Measurements from ENCODE around the gene RAD51AP1. TPM values are rescaled to one million over a fixed set of nuclear protein-coding genes. Genes with fewer than 3 reads are reported as not detected.

Gene RAD51AP1
- total RNA-seq, 2 experiments from 2014 or later: 30.0 to 31.7 TPM

DNA sequence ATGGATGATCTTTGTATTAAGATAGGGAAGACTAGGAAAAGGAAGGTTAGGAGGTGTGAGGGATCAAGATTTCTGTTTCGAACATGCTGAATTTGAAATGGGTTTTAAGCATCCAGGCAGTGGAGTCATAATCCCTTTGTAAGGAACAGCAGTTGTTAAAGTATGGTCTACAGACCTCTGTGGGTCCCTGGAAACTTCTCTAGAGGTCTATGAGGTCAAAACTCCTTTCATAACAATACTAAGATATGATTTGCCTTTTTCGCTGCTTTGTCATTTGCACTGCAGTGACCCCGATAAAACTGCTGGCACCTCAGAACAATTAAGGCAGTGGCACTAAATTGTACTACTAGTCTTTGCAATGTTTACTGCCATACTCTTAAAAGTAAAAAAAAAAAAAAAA is 1.5 kb downstream of the RAD51AP1 start:
- ChIA-PET CTCF (interaction anchor here (0.7 kb wide), 1 partner anchor 16 kb away, joined by 3 read pairs; no protein-coding TSS in a partner anchor), POLR2A (interaction anchor here (0.7 kb wide), 1 partner anchor 55 kb away, joined by 8 read pairs; no protein-coding TSS in a partner anchor)

DNA sequence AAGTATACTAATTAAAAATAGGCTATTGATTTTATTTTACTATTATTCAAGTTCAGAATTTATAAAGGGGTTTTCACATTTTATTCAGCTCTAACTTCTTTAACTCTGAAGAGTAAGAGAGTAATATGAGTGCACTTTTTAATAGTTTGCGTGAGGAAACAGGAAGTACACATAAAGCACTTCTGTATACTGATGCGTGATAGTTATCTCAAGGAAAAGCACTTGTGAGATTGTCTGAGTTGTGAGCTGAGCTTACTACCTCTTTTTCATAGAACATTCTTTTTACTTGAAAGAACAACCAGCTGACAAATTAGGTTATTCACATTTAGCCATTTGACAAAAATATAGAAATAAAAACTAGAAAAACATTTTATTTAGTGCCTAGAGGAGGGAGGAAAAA is 1.9 kb downstream of the RAD51AP1 start:
- ChIA-PET CTCF (interaction anchor here (0.7 kb wide), 1 partner anchor 15 kb away, joined by 3 read pairs; no protein-coding TSS in a partner anchor), POLR2A (interaction anchor here (0.7 kb wide), 1 partner anchor 54 kb away, joined by 8 read pairs; no protein-coding TSS in a partner anchor)

DNA sequence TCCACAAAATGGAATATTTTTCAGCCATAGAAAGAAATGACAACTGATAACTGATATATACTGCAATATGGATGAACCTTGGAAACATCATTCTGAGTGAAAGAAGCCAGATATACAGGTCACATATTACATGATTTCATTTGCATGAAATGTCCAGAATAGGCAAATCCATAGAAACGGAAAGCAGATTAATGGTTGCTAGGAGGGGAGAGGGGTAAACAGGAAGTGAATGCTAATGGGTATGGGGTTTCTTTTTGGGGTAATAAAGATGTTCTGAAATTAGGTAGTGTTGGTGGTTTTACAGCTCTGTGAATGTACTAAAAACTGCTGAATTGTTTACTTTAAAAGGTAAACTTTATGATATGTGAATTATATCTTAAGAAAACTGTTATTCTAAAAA is 6.5 kb downstream of the RAD51AP1 start:
- ChIA-PET CTCF (no interaction called here), POLR2A (no interaction called here)

DNA sequence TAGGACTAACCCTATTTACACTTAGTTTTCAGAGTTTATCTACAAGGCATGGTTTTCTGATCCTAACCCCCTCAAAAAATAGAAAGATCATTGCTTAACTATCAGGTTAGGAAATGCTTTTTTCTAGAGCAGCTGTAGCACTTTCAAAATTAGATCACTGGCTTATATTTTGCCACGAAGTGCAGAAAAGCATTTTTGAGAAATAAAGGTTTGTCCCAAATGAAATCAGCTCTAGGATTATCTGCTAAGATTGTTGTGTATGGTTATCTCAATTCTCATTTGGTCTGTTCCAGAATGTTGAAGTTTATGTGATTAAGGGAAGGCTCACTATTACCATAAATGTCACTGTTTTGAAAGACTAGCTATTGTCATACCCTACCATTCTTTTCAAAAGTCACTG is 13.5 kb downstream of the RAD51AP1 start:
- CTCF ChIA-PET: no interaction called here
- POLR2A ChIA-PET: no interaction called here

DNA sequence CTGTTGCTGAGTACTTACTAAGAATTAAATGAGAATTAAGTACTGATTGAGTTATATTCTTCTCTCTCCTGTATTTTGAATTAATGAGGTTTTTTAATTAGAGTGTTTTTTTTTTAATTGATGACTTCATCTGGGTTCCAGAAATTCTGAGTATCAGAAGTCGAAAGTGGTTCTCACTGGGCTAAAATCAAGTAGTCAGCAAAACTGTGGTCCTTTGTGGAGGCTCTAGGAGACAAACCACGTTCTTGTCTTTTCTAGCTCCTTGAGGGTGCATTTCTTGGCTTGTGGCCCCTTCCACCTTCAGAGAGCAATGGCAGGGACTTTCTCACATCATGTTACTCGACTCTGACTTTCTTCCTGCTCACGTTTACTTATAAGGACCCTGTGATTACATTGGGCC is 15.3 kb downstream of the RAD51AP1 start:
- ChIA-PET CTCF (no interaction called here), POLR2A (no interaction called here)

DNA sequence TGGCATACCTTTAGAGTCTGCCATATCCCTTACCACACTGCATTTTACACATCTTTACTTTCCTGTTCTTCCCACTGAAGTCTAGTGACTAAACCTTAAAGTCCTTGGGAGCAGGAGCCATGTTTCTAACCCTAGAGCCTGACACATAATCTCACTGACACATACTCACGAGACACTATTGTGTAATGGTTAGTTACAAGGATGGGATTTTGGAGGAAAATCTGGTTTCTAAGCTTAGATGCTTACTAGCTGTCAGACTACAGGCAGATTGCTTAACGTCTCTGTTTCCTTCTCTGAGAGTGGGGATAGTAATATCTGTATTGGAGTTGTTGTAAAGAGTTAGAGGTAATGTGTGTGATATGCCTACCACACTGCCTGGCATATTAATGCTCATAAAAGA is 17.1 kb downstream of the RAD51AP1 start:
- POLR2A ChIA-PET: no interaction called here
- CTCF ChIA-PET: interaction anchor here (0.7 to 0.9 kb wide), 2 partner anchors 9 to 15 kb away, joined by 3 read pairs; no protein-coding TSS in a partner anchor

DNA sequence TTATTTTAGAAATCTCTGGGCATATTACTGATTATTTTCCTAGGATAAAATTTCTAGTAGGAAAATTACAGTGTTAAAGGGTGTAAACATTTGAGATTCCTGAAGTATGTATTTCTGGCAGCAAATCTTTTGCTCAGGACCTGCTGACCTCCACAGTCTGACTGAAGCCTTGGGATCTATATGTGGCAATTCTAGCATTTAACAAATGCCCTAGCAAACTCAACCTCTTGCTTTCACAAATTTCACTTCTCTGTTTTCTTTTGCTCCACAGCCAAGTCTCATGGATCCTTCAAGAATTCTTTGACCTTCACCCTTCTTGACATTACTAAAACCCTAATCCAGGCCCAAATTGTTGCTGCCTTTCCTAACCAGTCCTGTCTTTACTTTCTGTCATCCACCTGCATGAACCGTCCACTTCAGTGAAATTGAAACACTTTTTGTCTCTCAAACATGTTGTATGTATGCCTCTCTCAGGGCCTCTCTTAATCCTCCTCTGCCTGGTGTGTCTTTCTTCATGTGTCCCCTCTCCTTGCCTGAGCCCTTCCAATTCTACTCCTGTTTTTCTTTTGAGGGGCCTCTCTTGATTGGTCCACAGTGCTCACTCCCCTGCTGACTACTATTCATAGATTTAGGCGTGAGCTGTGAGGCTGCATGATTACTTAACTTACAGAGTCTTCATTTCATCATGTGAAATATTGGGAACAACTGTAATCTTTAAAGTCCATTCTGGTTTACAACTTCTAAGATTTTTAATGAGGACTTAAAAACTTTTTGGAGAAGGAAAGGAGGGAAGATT is 18.2 kb downstream of the RAD51AP1 start:
- CTCF ChIA-PET: no interaction called here
- POLR2A ChIA-PET: no interaction called here

DNA sequence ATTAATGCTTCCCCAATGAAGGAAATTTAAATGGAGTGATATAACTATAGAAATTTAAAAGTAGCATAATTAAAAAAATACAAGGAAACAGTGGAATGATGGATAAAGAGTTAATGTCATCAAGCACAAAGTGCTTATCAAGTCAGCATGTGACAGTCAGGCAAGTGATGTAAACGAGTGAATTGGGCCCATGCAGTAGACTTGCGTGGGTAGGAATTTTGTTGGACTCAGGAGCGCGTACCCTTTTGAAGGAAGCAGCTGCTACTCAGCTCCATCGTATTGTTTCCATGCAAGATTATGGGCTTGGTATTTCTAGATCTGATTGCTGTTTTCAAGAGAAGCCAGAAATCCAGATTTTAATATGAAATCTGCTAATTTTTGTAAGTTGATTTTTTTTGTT is 18.9 kb downstream of the RAD51AP1 start:
- ChIA-PET CTCF (no interaction called here), POLR2A (no interaction called here)

DNA sequence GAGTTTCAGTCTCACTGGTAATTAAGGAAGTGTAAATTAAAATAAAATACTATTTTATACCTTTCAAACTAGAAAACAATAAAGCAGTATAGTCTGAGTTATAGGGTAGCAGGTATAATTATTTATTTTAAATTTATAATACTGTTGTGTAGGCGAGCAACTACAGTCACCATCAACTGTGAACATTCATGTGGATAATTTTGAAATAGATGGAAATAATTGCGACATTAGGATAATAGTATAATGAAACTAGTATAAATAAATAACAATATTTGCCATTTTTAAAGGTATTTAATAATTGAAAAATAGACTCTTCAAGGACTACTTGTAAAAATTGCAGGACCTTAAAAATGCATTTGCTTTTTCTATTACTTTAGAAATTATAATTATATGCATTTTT is 19.5 kb downstream of the RAD51AP1 start:
- POLR2A ChIA-PET: no interaction called here
- CTCF ChIA-PET: no interaction called here

DNA sequence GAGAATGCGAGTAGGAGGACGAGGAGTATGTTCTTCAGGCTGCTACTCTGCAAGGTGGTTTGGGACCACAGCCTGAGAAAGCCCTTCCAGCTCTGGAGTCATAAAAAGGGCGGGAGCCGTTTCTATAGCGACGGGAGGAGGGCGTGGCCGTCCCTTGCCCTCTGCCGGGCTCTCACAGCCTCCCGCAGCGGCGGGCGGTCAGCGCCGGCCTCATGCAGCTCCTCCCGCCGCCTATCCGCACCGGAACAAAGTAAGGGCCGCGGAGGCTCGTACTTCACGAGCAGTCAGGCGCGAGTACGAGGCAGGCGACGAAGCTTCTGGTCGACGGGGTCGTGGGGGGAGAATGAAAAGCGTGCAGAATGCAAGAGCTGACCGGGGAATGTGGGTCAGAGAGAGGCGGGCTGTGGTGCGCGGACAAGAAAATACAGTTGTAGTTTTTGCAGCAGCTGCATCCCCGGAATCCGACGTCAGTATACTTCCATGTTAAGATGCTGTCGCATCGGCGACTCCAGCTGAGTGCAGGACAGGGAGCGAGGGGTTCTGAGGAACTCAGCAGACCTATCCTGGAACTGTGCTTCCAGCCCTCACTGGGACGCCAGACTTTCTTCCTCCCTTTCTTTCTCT is 23.5 kb downstream of the RAD51AP1 start, which contains the start of gene DYRK4:
Gene DYRK4 (plus strand): TSS at position 175 of the 624 bp plus-strand sequence. CDS start 38 bp downstream, at position 213.
- ChIA-PET POLR2A (no interaction called here), CTCF (no interaction called here)

DNA sequence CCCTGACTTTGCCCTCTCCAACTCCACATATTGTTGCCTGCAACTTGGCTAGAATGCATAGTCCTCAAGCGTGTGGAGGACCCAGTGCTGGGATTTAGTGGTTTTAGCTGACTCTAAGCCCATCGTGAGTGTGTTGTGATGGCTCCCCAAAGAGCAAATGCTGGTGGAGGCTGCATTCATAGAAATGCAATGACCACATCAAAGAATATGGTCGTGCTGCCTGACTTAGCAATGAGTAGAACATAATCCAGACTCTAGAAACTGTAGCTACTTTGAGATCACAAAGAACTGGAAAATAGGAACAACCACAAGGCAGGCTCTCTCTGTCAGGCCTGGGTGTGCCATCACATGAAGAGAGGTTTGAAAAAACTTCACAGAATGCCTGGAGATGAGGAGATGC is 24.6 kb downstream of the RAD51AP1 start:
- CTCF ChIA-PET: no interaction called here

DNA sequence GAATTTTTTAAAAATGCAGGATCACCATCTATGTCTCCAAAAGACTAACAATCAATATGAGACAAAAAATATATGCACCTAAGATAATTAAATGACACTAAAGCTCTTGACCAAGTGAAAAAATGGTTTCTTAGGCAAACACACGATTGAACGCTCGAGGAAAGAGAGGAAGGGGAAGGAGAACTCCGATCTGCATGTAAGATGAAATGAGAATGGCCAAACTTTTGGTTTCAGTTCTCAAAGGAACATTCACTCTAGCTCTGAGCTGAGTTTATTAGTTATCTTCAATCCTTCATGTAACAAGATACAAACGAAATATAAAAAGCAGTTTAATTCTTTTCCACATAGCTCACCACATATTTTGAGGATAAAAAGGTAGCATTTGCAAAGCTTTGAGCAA is 26.1 kb downstream of the RAD51AP1 start:
- ChIA-PET POLR2A (no interaction called here), CTCF (interaction anchor here (0.7 kb wide), 1 partner anchor 9 kb away, joined by 3 read pairs; no protein-coding TSS in a partner anchor)

More for the DNA sequence above, 24.6 kb downstream of the RAD51AP1 start:
- POLR2A ChIA-PET: no interaction called here

DNA sequence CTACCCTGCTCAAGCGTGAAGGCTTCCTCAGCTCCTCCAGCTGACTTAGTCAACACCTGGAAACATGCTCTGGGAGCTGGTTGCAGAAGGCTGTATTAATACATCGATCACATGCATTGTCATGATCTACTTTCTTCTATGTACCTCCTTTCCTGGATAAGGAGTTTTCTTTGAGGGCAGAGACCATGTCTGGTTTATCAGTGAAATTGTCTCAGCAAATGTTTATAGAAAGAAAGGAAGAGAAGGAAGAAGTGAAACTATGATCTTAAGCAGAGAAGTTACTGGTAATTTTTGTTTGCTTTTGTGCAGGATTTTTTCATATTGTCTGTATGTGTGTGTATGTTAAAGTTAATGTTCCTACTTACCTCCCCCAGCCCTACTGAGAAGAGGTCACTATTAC is 27.8 kb downstream of the RAD51AP1 start:
- CTCF ChIA-PET: no interaction called here

DNA sequence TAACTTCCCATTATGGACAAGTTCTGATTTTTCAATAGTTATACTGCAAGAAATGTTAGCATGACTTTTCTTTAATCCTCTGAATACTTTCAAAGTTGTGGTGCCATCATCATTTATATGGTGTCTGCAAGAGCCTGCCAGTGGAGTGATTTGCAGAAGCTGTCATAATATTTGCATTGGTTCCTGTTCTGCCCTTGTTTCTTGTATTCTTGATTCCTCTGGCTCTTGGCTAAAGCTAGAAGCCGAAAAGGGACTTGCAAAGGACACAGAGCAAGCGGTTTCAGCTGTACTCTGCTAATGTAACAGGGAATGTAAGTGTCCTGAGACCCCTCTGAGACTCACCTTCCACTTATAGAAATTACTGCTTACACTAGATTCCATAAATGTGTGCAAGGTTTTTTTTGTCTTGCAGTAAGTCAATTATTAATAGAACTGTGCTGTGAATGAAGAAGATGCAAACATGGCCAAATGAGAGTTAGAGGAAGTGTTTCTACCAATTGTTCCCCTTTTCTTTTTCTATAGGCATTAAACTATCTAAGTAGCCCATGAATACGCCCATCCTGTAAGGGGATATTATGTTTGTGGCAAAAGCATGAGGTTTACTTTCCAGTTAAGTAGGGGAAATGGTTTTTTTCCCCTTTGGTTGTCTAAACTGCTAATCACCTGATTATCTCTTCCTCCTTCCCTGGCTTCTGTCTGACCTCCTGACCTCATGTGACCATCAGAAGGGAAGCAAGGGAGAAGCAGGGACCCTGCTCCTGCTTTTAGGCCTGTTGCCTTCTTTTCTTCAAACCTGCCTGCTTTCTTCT is 28.6 kb downstream of the RAD51AP1 start:
- ChIA-PET CTCF (no interaction called here), POLR2A (no interaction called here)

More for the DNA sequence above, 27.8 kb downstream of the RAD51AP1 start:
- POLR2A ChIA-PET: no interaction called here

DNA sequence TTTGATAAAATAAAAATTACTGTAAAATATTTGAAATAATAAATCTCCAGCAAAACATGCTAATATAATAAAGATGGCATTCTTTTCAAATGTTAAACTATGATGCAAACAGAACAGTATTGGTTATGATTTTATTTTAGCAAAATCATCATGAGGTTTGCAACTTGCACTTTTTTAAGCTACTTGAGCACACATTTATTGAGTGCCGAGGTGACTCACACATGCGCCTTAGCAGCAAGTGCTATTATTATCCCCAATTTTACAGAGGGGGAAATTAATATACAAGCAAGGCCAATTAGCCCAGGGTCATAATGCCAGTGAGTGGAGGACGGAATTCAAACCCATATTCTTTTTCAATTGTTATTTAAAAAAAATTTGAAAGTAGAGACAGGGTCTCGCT is 30.6 kb downstream of the RAD51AP1 start:
- POLR2A ChIA-PET: no interaction called here
- CTCF ChIA-PET: no interaction called here

DNA sequence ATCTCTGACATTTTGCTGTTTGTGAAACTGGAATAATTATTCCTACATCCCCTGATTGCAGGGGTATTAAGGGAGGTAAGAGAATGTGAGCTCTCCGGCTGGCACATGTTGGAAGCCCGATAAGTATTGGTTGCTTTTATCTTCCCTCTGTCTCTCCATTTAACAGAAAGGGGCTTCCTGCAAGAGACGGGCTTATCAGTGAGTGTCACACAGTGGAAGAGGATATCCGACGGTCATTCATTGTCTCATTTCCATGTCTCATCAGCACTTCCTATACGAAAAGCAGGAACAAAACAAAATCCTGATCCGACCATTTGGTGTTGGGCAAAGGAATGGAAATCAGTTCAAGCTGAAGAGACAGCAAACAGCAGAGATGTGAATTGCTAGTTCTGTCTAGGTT is 34.0 kb downstream of the RAD51AP1 start:
- POLR2A ChIA-PET: no interaction called here

DNA sequence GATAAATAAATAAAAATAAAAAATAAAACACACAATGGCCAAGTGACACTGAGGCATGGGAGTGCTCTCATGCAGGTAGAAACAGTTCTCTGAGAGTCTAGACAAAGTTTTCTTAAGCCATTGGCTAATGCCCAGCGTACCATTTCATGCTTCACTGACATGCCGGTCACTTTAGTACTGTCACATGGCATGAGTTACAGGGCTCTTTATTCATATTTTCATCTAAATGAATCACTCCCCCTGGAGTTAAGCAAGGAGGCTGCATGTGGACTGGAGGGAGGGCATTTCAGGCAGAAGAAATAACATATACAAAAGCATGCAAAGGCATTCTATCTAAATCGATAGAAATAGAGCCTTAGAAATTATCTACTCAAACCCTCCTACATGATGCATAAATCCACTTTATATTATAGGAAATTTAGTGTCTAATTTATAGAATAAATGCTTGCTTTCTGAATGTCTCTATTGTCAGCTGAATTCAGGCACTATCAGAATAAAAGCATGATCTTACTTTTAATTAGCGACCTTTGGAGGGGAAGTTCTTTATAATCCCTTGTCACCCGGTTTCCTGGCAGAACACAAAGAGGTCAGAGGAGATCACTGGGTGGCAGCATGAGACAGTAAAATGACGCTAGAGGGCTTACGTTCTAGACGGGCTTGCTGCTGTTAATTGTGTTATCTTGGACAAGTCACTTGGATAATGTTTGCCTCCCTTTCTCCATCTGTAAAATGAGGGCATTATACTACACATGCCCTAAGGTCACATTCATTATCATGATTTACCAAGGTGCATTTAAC is 40.8 kb downstream of the RAD51AP1 start:
- POLR2A ChIA-PET: no interaction called here
- CTCF ChIA-PET: no interaction called here

More for the DNA sequence above, 34.0 kb downstream of the RAD51AP1 start:
- CTCF ChIA-PET: no interaction called here

DNA sequence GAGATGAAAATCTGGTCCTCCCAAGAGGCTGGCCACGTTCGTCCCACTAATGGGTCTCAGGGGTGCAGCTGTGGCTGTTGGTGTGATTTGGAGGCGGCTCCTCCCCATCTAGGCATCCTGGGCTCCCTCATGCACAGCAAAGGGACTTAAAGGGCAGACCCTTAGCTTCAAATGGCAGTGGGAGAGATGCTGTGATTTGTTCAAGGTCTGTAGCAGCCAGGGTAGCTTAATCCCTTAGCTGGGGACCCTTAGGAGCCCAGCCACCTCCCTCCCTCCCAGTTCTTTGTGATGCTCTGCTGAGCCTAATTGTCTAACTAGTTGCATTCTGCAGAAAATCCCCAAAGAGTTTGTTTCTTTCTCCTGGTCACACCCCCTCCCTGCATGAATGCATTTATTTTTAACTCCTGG is 41.6 kb downstream of the RAD51AP1 start:
- POLR2A ChIA-PET: no interaction called here
- CTCF ChIA-PET: no interaction called here

DNA sequence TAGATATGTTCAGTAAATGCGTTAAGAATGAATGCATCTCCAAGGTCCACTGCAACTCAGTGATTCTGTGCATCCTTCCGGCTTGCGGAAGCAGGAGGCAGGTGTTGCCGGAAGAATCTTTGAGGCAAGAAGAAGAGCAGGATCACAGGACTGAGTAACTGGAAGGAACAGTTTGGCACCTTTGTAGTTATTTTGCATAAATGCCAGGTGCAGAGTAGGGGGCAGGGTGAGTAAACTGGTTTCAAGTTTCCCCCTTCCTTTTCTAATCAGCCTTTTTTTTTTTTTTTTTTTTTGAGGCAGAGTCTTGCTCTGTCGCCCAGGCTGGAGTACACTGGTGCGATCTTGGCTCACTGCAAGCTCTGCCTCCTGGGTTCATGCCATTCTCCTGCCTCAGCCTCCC is 45.6 kb downstream of the RAD51AP1 start:
- POLR2A ChIA-PET: no interaction called here
- CTCF ChIA-PET: no interaction called here

DNA sequence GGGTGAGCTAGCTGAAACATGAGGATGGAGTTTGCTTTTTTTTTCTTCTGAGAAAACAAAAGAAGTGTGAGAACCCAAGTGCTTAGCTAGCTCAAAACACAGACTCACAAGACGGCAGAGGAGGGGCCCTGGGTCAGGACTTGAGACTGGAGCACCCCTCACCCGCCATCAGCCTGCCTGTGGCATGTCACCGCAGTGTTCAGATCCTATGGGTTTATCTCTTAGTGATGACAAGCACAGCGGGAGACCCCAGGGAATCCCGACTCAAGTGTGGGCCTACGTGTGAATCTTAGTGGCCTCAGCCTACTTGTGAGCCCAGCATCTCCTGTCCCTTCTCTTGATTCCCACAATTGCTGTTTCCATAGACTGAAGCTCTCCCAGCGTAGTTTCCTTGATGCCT is 46.2 kb downstream of the RAD51AP1 start:
- ChIA-PET POLR2A (no interaction called here), CTCF (no interaction called here)

All from activated CD8-positive, alpha-beta memory T cell treated with anti-CD3 and anti-CD28 coated beads for 36 hours (primary cell).